GM21576 (cell line): ENCODE results near the gene NATD1.
"Not testable (repeated sequence)": the region's sequence is repeated elsewhere in the genome, so short reads cannot be mapped to it uniquely, and the experiment has no call there.

Source experiments
- ATAC-seq: cut with Tn5 transposase; IDR thresholded peaks from one replicate; pipeline ENCODE4 v1.9.1; 2021; ENCODE audit warnings: mild to moderate bottlenecking, moderate library complexity; ENCODE audit not compliant: unreplicated experiment

NATD1 gene

DNA sequence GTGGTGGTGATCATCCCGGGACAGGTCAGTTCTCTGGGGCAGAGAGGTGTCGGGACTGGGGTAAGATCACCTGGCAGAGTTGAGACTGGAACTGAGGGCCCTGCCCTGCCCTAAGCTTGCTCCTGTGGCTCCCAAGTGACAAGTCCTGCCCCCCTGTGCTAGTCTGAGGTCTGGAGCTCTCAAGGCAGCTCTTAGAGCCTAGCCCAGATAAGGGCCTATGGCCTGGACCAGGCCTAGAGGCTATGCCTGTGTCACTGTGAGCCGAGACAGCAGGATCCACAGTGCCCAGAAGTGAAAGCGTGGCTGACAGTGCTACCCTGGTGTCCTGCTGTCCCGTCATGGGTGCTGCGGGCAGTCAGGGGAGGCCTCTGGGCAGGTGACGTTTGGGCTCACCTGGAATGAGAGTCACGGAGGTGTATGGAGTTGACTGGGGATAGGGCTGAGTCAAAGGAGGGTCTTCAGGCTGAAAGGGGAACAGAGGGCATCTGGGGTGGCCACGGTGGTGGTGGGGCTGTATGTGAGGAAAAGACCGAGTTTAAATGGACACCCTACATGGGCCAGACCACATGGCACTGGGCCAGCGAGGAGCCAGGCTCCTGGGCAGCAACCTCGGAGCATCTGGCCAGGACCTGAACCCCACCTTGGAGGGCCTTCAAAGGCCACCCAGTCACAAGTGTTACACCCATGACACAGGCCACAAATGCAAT, 5.5 kb downstream of the NATD1 start:
- ATAC-seq, result no peak

DNA sequence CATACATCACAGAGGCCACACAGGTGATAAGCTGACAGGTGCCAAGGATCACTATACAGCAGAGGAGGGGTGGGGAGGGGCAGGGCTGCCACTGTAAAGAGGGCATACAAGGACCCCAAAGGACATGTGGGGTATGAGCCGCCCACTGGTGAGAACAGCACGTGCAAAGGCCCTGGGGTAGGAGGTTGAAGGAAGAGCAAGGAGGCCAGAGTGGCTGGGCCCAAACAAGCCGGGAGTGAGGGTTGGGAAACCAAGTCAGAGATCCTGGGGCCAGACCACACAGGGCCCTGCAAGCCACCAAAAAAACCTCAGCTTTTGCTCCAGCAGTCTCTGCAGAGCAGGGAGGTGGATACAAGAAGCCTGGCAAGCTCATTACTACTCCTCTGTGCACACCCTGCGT, 6.5 kb downstream of the NATD1 start:
- no peak for ATAC-seq

GRCh38 chr17:21245639-21246084, 7.5 kb downstream of the NATD1 start:
- ATAC-seq, result no peak

GRCh38 chr17:21243516-21244303, 9.5 kb downstream of the NATD1 start:
- ATAC-seq, result no peak

- ATAC-seq, result no peak
Observed at GRCh38 chr17:21242780-21243515, 10.3 kb downstream of the NATD1 start.

GRCh38 chr17:21242026-21242697, 11.0 kb downstream of the NATD1 start:
- no peak for ATAC-seq

DNA sequence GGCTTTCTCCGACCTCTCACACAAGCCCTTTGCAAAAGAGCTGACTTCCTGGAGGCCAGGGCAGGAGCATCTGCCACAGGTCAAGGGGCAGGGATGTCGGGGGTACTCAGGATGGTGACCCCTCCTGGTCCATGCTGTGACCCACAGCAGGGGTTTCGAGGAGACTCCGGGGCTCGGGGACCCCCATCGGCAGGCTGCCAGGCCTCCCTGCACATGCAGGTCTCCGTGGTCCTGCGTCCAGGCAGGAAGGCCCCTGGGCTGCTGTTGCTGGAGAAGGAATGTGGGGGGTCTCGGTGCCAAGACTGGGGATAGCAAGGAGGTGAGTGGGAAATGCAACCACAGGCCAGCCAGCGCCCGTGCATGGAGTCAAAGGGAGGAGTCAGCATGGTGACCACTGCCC, 11.6 kb downstream of the NATD1 start:
- no peak for ATAC-seq

- ATAC-seq, result no peak
Observed at GRCh38 chr17:21240369-21241055, 12.7 kb downstream of the NATD1 start.

- ATAC-seq, result no peak
Observed at GRCh38 chr17:21239680-21240368, 13.4 kb downstream of the NATD1 start.

DNA sequence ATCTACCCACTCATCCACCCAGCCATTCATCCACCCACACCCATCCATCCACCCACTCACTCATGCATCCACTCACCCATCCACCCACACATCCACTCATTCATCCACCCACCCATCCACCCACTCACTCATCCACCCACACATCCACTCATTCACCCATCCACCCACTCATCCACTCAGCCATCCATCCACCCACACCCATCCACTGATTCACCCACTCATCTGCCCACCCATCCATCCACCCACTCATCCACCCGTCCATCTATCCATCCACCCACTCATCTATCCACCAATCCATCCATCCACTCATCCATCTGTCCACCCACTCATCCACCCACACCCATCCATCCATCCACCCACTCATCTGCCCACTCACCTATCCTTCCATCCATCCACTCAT, 17.3 kb downstream of the NATD1 start:
- ATAC-seq, result no peak

GRCh38 chr17:21233581-21234347, 19.4 kb downstream of the NATD1 start:
- no peak for ATAC-seq

- ATAC-seq, result no peak
Observed at GRCh38 chr17:21232033-21232749, 21.0 kb downstream of the NATD1 start.

- no peak for ATAC-seq
Observed at GRCh38 chr17:21231533-21231932, 21.7 kb downstream of the NATD1 start.

- no peak for ATAC-seq
Observed at GRCh38 chr17:21228845-21229244, 24.4 kb downstream of the NATD1 start.

DNA sequence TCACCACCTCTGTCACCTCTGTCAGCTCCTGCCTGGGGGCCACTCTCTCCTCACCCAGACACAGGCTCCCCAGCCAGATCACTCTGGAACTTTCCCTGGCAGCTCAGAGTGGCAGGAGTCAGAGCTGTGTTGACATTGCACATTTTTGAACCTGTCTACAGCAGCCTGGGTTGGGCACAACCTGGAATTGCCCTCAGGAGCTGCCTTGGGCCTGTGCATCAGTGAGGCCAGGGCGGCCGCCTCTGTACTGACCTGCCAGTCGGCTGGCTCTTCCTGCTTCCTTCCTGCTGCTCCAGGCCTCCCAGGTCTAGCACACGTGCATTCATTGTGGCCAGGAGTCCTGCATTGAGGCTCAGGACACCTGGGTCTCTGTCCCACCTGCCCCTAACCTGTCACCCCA, 25.1 kb downstream of the NATD1 start:
- no peak for ATAC-seq

DNA sequence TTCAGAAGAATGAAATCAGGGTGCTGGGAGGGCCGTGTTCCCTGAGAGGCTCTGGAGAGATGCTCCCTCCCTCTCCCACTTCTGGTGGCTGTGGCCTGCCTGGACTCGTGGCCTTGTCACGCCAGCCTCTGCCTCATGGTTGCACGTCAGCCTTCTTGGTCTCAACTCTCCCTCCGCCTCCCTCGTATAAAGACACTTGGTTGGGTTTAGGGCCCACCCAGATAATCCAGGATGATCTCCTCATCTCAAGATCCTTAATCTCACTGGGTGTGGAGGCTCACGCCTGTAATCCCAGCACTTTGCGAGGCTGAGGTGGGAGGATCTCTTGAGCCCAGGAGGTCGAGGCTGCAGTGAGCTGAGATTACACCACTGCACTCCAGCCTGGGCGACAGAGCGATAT, 25.9 kb downstream of the NATD1 start:
- not testable (repeated sequence) for ATAC-seq

- ATAC-seq, result no peak
Observed at GRCh38 chr17:21223086-21223485, 30.1 kb downstream of the NATD1 start.

DNA sequence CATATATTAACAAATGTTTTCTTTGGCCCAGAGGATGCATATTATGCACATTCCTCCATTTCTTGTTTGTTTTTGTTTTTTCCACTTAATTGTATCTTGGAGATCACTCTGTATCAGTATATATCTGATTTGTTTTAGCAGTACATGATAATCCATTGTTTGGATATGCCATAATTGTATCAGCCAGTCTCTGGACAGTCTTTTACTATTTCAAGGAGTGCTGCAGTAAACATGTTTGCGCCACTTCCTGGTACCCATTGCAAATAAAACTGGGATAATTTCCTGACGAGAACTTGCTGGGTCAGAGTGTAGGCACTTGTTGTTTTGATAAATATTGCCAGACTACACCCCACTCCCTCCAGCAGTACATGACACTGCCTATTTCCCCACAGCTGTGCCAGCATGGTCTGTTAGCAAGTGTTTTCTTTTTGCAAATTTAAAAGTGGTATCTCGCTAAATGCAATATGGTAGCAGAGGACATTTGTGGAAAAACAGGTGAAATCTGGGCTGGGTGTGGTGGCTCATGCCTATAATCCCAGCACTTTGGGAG, 34.3 kb downstream of the NATD1 start:
- ATAC-seq, result no peak
